CD4-positive, alpha-beta memory T cell (primary cell): ENCODE results near the gene PIF1. TPM values are rescaled to one million over a fixed set of nuclear protein-coding genes. Genes with fewer than 3 reads are reported as not detected.
A peak's percentile ranks its signal among the peaks of the same experiment; 100 is the strongest.

Experiments
- CTCF ChIA-PET: fragments of 350-600 bp; sonication (Branson Sonifier 250); formaldehyde crosslinking; loops from one replicate; lab custom pipeline; 2021; ENCODE audit warnings: inconsistent platforms; ENCODE audit not compliant: partially characterized antibody; lab: Charles Lee
- POLR2A ChIA-PET: fragments of 350-600 bp; sonication (Branson Sonifier 250); formaldehyde crosslinking; loops from one replicate; lab custom pipeline; 2021; ENCODE audit not compliant: partially characterized antibody; lab: Charles Lee
- DNase-seq, 5 donors: peaks; one replicate each; pipeline versions ENCODE4 v3.0.0 to v3.0.0-alpha.2; 2020 to 2022; ENCODE audit warnings: mixed read lengths in 1 of 5
- H3K27ac ChIP-seq: one replicate; pipeline ENCODE4 v1.7.0; 2013; ENCODE audit warnings: low read depth, low read length
- H3K27me3 ChIP-seq: 2 replicates; pipeline ENCODE4 v1.7.0; 2013; ENCODE audit warnings: mild to moderate bottlenecking, low read length, moderate library complexity; ENCODE audit not compliant: insufficient read depth
- H3K36me3 ChIP-seq: 2 replicates; pipeline ENCODE4 v1.7.0; 2013; ENCODE audit warnings: mild to moderate bottlenecking, low read length, moderate library complexity; ENCODE audit not compliant: insufficient read depth
- H3K4me1 ChIP-seq: 2 replicates; pipeline ENCODE4 v1.7.0; 2013; ENCODE audit warnings: mild to moderate bottlenecking, low read length, moderate library complexity; ENCODE audit not compliant: insufficient read depth
- H3K4me3 ChIP-seq, 2 donors: one replicate each; pipeline ENCODE4 v1.7.0; 2013; ENCODE audit warnings: low read length in 2 of 2, mild to moderate bottlenecking in 1 of 2
- H3K9me3 ChIP-seq, 2 donors: one replicate each; pipeline ENCODE4 v1.7.0; 2013; ENCODE audit warnings: low read length in 2 of 2, control low read depth in 1 of 2; ENCODE audit not compliant: control insufficient read depth in 1 of 2
- H3K27ac Mint-ChIP-seq, 7 donors: one replicate each; pipeline ENCODE4 v1.8.0; 2020 to 2021; ENCODE audit warnings: mixed read lengths in 7 of 7, mild to moderate bottlenecking in 6 of 7, inconsistent platforms in 3 of 7, moderate library complexity in 3 of 7
- H3K27me3 Mint-ChIP-seq, 2 donors: one replicate each; pipeline ENCODE4 v1.8.0; 2020 to 2021; ENCODE audit warnings: mixed read lengths in 2 of 2
- H3K36me3 Mint-ChIP-seq, 2 donors: one replicate each; pipeline ENCODE4 v1.8.0; 2020 to 2021; ENCODE audit warnings: mixed read lengths in 2 of 2, inconsistent platforms in 1 of 2, mild to moderate bottlenecking in 1 of 2
- H3K4me1 Mint-ChIP-seq, 4 donors: one replicate each; pipeline ENCODE4 v1.8.0; 2020 to 2021; ENCODE audit warnings: mixed read lengths in 4 of 4, mild to moderate bottlenecking in 1 of 4
- H3K4me3 Mint-ChIP-seq, 8 donors: one replicate each; pipeline ENCODE4 v1.8.0; 2020 to 2021; ENCODE audit warnings: mixed read lengths in 8 of 8, mild to moderate bottlenecking in 7 of 8, moderate library complexity in 6 of 8, inconsistent platforms in 3 of 8
- H3K9me3 Mint-ChIP-seq, 8 donors: one replicate each; pipeline ENCODE4 v1.8.0; 2020 to 2021; ENCODE audit warnings: mixed read lengths in 8 of 8, mild to moderate bottlenecking in 5 of 8, inconsistent platforms in 3 of 8, moderate library complexity in 1 of 8
- intact Hi-C: fragments of 100-400 bp; cut with micrococcal nuclease; formaldehyde crosslinking; loops from one replicate; pipeline ENCODE4 v1.15.1; 2023
- polyA plus RNA-seq, 2 donors: library from polyadenylated mRNA; unstranded; fragments of 300-500 nt; fragmentation: Illumina TruSeq; gene quantifications; one replicate each; pipeline ENCODE4 v1.2.3, GENCODE V29; 2021
- total RNA-seq, 2 experiments: library from RNA; stranded (reverse); gene quantifications; one replicate each; pipeline ENCODE4 v1.2.3, GENCODE V29; 2021

PIF1 gene
- total and polyA plus RNA-seq, 4 experiments from 2014 or later: 0.17 to 0.58 TPM; not detected in 2

DNA sequence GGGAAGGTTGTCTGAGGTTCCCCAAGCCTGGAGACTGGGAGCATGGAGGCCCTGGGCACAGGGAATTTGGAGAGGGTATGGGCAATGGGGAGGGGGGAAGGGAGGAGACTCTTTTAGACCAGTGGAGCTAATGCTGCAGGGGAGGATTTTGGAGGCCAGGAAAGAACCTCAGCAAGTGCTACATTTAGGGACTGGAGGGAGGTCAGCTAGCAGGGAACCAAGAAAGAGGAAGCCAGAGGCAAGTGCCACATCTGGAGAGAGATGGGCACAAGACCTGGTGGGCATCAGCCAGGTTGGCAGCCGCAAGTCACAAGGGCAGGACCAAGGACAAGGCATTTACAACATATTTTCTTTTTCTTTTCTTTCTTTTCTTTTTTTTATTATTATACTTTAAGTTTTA, 37.0 kb upstream of the PIF1 start:
- no peaks in the 10 kb centered on the region for H3K9me3 ChIP-seq
- DNase-seq: no peak
- peaks cover 10% of the 10 kb centered on the region for H3K4me1 ChIP-seq
- peaks cover 69% of the 10 kb centered on the region for H3K36me3 ChIP-seq
- intact Hi-C loops: no loop called here
- H3K4me3 ChIP-seq: no peak overlapping the region
- CTCF ChIA-PET: interaction anchor here (1.3 kb wide), 1 partner anchor 19 kb away, joined by 5 read pairs; no protein-coding TSS in a partner anchor
- H3K27me3 ChIP-seq: no peaks in the 10 kb centered on the region
- H3K27ac ChIP-seq: no peak overlapping the region
- H3K9me3 Mint-ChIP-seq: no peaks in the 10 kb centered on the region
- H3K27me3 Mint-ChIP-seq: no peaks in the 10 kb centered on the region
- peaks cover 32 to 71% of the 10 kb centered on the region in 2 donors for H3K36me3 Mint-ChIP-seq
- POLR2A ChIA-PET: interaction anchor here (2.1 kb wide), 1 partner anchor 31 kb away, joined by 11 read pairs; no protein-coding TSS in a partner anchor
- peaks cover 12 to 22% (median 17%) of the 10 kb centered on the region in 4 donors for H3K4me1 Mint-ChIP-seq
- peak overlapping the region in 1 of 8 donors; percentile 36 for H3K4me3 Mint-ChIP-seq
- H3K27ac Mint-ChIP-seq: peak overlapping the region in 4 of 7 donors; percentile 10 to 77 (median 52)

DNA sequence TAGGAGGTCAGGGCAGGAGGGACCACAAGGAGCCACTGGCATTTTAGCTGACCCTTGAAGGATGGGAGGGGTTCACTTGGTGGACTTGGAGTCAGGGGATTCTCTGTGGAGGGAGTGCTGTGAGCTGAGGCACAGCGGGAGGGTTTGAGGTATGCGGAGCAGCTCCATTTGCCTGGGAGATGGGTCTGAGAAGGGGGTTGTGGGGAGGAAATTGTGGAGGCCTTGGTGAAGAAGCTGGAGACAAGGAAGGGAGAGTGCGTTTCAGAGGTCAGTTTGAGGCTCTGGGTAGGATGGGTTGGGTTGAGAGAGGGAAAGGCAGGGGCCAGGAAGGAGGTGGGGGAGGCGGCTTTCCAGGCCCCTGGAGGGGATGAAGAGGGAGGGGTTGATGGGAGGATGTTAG, 36.5 kb upstream of the PIF1 start:
- H3K27me3 ChIP-seq: no peaks in the 10 kb centered on the region
- no peak overlapping the region for H3K4me3 ChIP-seq
- no peaks in the 10 kb centered on the region for H3K9me3 ChIP-seq
- ChIA-PET POLR2A (interaction anchor here (2.1 kb wide), 1 partner anchor 32 kb away, joined by 11 read pairs; no protein-coding TSS in a partner anchor), CTCF (interaction anchor here (1.3 to 1.5 kb wide), 2 partner anchors 20 to 26 kb away, joined by 4 to 5 read pairs; no protein-coding TSS in a partner anchor)
- H3K27ac ChIP-seq: no peak overlapping the region
- H3K36me3 ChIP-seq: peaks cover 70% of the 10 kb centered on the region
- H3K4me1 ChIP-seq: peaks cover 14% of the 10 kb centered on the region
- peaks cover 29 to 71% of the 10 kb centered on the region in 2 donors for H3K36me3 Mint-ChIP-seq
- H3K27ac Mint-ChIP-seq: peak overlapping the region in 2 of 7 donors; percentile 42 to 53
- DNase-seq: no peak
- H3K27me3 Mint-ChIP-seq: no peaks in the 10 kb centered on the region
- H3K9me3 Mint-ChIP-seq: no peaks in the 10 kb centered on the region
- peaks cover 16 to 26% (median 21%) of the 10 kb centered on the region in 4 donors for H3K4me1 Mint-ChIP-seq
- intact Hi-C loops: no loop called here
- no peak overlapping the region for H3K4me3 Mint-ChIP-seq

DNA sequence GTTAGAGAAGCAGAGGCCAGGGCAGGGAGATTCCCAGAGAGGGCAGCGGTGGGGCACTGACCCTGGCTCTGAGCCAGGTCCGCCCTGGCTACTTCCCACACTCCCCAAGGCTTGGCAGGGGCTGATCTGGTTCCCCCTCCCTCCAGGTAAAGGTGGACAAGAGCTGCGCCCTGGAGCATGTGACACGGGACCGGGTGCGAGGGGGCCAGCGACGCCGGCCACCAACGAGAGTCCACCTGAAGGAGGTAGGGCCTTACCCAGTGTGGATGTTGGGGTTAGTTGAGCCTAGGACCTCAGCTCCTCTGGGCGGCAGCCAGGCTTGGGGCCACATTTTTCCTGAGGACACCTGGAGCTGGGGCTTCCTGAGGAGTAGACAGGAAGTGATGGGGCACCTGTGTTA, 35.9 kb upstream of the PIF1 start:
- no peak overlapping the region for H3K4me3 Mint-ChIP-seq
- Histone ChIP-seq H3K27me3 (no peaks in the 10 kb centered on the region), H3K27ac (peak overlapping the region; percentile 5), H3K36me3 (peaks cover 68% of the 10 kb centered on the region), H3K9me3 (no peaks in the 10 kb centered on the region), H3K4me1 (peaks cover 21% of the 10 kb centered on the region), H3K4me3 (no peak overlapping the region)
- no peaks in the 10 kb centered on the region for H3K27me3 Mint-ChIP-seq
- no peak for DNase-seq
- H3K36me3 Mint-ChIP-seq: peaks cover 23 to 69% of the 10 kb centered on the region in 2 donors
- peaks cover 20 to 30% (median 25%) of the 10 kb centered on the region in 4 donors for H3K4me1 Mint-ChIP-seq
- intact Hi-C loops: no loop called here
- peak overlapping the region in 4 of 7 donors; percentile 23 to 80 (median 57) for H3K27ac Mint-ChIP-seq
- ChIA-PET POLR2A (interaction anchor here (1.7 to 2.1 kb wide), 2 partner anchors 21 to 32 kb away, joined by 3 to 11 read pairs; no protein-coding TSS in a partner anchor), CTCF (interaction anchor here (1.5 to 1.7 kb wide), 2 partner anchors 26 to 33 kb away, joined by 4 to 5 read pairs; no protein-coding TSS in a partner anchor)
- H3K9me3 Mint-ChIP-seq: no peaks in the 10 kb centered on the region

- CTCF ChIA-PET: interaction anchor here (1.0 to 3.1 kb wide), 3 partner anchors 19 to 131 kb away, joined by 3 to 14 read pairs (median 5); no protein-coding TSS in a partner anchor
- Histone ChIP-seq H3K9me3 (no peaks in the 10 kb centered on the region), H3K36me3 (peaks cover 67% of the 10 kb centered on the region), H3K4me1 (peaks cover 41% of the 10 kb centered on the region), H3K4me3 (no peak overlapping the region), H3K27me3 (no peaks in the 10 kb centered on the region), H3K27ac (no peak overlapping the region)
- intact Hi-C loops: no loop called here
- DNase-seq: no peak
- H3K4me3 Mint-ChIP-seq: no peak overlapping the region
- no peaks in the 10 kb centered on the region for H3K9me3 Mint-ChIP-seq
- peaks cover 35 to 51% (median 42%) of the 10 kb centered on the region in 4 donors for H3K4me1 Mint-ChIP-seq
- POLR2A ChIA-PET: no interaction called here
- no peaks in the 10 kb centered on the region for H3K27me3 Mint-ChIP-seq
- H3K36me3 Mint-ChIP-seq: peaks cover 24 to 79% of the 10 kb centered on the region in 2 donors
- H3K27ac Mint-ChIP-seq: peak overlapping the region in 2 of 7 donors; percentile 43 to 76
Measured at GRCh38 chr15:64859226-64859625, 33.8 kb upstream of the PIF1 start.

GRCh38 chr15:64858021-64858575, 32.7 kb upstream of the PIF1 start:
- Histone ChIP-seq H3K27ac (no peak overlapping the region), H3K9me3 (no peaks in the 10 kb centered on the region), H3K36me3 (peaks cover 72% of the 10 kb centered on the region), H3K4me3 (no peak overlapping the region), H3K27me3 (no peaks in the 10 kb centered on the region), H3K4me1 (peaks cover 48% of the 10 kb centered on the region)
- peak in 3 of 5 donors; percentile 25 to 44 (median 28) for DNase-seq
- Mint-ChIP-seq H3K4me1 (peaks cover 34 to 60% (median 47%) of the 10 kb centered on the region in 4 donors), H3K4me3 (peak overlapping the region in 2 of 8 donors; percentile 44 to 50), H3K27me3 (no peaks in the 10 kb centered on the region), H3K9me3 (no peaks in the 10 kb centered on the region), H3K27ac (peak overlapping the region; percentile 28 to 91 (median 84)), H3K36me3 (peaks cover 23 to 82% of the 10 kb centered on the region in 2 donors)
- ChIA-PET POLR2A (interaction anchor here (0.8 to 2.1 kb wide), 3 partner anchors 13 to 36 kb away, joined by 3 to 17 read pairs (median 4); no protein-coding TSS in a partner anchor), CTCF (interaction anchor here (0.6 to 3.1 kb wide), 8 partner anchors 18 to 130 kb away, joined by 3 to 14 read pairs (median 4); no protein-coding TSS in a partner anchor)
- intact Hi-C loops: no loop called here

DNA sequence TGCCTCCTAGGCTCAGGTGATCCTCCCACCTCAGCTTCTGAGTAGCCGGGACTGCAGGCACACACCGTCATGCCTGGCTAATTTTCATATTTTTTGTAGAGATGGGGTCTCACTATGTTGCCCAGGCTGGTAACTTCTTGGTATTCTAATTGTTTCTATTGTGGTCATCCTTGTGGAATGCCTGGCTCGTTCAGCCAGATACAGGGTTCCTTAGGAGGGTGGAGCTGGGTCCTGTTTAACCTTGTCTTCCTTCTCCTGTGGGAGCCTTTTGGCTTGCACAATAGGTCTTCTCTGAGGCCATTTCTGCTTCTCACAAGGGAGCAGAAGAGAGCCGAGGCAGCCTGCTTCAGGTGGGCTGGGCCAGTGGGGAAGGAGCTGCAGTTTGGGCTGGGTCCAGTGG, 32.0 kb upstream of the PIF1 start:
- peaks cover 21 to 81% of the 10 kb centered on the region in 2 donors for H3K36me3 Mint-ChIP-seq
- H3K4me1 Mint-ChIP-seq: peaks cover 34 to 60% (median 48%) of the 10 kb centered on the region in 4 donors
- no peaks in the 10 kb centered on the region for H3K27me3 ChIP-seq
- no peaks in the 10 kb centered on the region for H3K9me3 ChIP-seq
- H3K4me3 ChIP-seq: no peak overlapping the region
- ChIA-PET POLR2A (interaction anchor here (0.8 to 2.1 kb wide), 3 partner anchors 12 to 37 kb away, joined by 3 to 17 read pairs (median 4); no protein-coding TSS in a partner anchor), CTCF (interaction anchor here (0.6 to 3.1 kb wide), 8 partner anchors 10 to 118 kb away, joined by 3 to 14 read pairs (median 4); no protein-coding TSS in a partner anchor)
- peak overlapping the region in 5 of 8 donors; percentile 7 to 35 (median 21) for H3K4me3 Mint-ChIP-seq
- H3K36me3 ChIP-seq: peaks cover 72% of the 10 kb centered on the region
- no peaks in the 10 kb centered on the region for H3K9me3 Mint-ChIP-seq
- intact Hi-C loops: no loop called here
- H3K27me3 Mint-ChIP-seq: no peaks in the 10 kb centered on the region
- no peak overlapping the region for H3K27ac ChIP-seq
- peaks cover 48% of the 10 kb centered on the region for H3K4me1 ChIP-seq
- peak overlapping the region; percentile 64 to 91 (median 86) for H3K27ac Mint-ChIP-seq
- DNase-seq: no peak
